Colonic mucosa (tissue), 4 donors: ENCODE data around the gene RAVER2. TPM values are rescaled to one million over a fixed set of nuclear protein-coding genes. Genes with fewer than 3 reads are reported as not detected.

Experiments
- DNase-seq: peaks from one replicate; pipeline ENCODE4 v3.0.0-alpha.2; 2020
- H3K27ac ChIP-seq: fragments of 200-600 bp; one replicate; pipeline ENCODE4 v1.8.0; 2021
- H3K27me3 ChIP-seq: fragments of 200-600 bp; one replicate; pipeline ENCODE4 v1.8.0; 2021
- H3K36me3 ChIP-seq: fragments of 200-600 bp; one replicate; pipeline ENCODE4 v1.8.0; 2021
- H3K4me1 ChIP-seq: fragments of 200-600 bp; one replicate; pipeline ENCODE4 v1.8.0; 2021; ENCODE audit warnings: mild to moderate bottlenecking
- H3K4me3 ChIP-seq: fragments of 200-600 bp; one replicate; pipeline ENCODE4 v1.8.0; 2021
- H3K9ac ChIP-seq, 2 donors: one replicate each; pipeline ENCODE4 v1.7.0; 2013; ENCODE audit warnings: control low read depth in 2 of 2, low read depth in 2 of 2, low read length in 2 of 2
- H3K9me3 ChIP-seq: fragments of 200-600 bp; one replicate; pipeline ENCODE4 v1.8.0; 2021
- intact Hi-C: fragments of 100-400 bp; cut with DNase I; formaldehyde crosslinking; loops from one replicate; pipeline ENCODE4 v1.14.1; 2022
- total RNA-seq, 2 donors: library from RNA; stranded (reverse); fragmentation: NEBNext Ultra II Directional in 1 of 2; extraction: Animal tissue kit (Norgen Biotek cat#: 25700) in 1 of 2; gene quantifications; one replicate each; pipeline ENCODE4 v1.2.1, GENCODE V29; 2021
- TF ChIP-seq, protein P1 (sequence below): fragments of 200-600 bp; IDR thresholded peaks from one replicate; pipeline ENCODE4 v1.8.0; 2022; ENCODE audit warnings: antibody characterized with exemption, mild to moderate bottlenecking
- donor health status: healthy.
- donor health status: DM: no; HTN: no; CAD: no.
- donor health status: DM: no; HTN: no; CAD: no.

The RAVER2 gene
- total RNA-seq, 2 donors from 2014 or later = 43.0 to 58.6 TPM

DNA sequence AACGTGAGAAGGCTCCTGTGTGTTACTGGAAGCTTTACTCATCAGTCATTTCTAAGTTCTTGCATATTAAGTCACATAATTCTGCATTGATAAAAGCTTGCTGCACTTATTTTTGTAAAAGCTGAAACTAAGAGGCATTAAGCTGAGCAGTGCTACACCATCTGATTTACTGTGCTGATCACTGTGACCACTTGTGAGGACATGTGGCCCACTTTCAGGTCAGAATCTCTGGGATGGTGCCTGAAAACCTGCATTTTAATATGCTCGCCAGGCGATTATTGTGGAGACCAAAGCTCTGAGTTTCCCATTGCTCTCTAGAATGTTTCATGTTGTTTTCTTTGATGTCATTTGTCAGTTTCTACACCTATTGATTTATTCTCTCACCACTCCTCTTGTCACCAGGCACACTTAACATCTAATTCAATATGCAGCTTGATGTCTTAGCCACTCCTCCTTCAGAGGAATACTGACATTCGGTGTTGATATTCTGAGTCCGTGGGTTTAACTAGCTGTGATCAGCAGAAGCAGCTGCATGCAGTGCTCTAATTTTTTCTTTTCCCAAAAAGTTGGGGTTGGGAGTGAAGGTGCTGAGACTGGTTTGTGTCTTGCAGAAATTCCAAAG, 85.3 kb downstream of the RAVER2 start:
- intact Hi-C loops = no loop called here
- Histone ChIP-seq H3K4me1 (no peaks in the 10 kb centered on the region), H3K9ac (no peak overlapping the region), H3K9me3 (no peaks in the 10 kb centered on the region), H3K27me3 (no peaks in the 10 kb centered on the region), H3K36me3 (no peaks in the 10 kb centered on the region), H3K27ac (no peak overlapping the region), H3K4me3 (no peak overlapping the region)
- TF ChIP-seq, protein P1, sequence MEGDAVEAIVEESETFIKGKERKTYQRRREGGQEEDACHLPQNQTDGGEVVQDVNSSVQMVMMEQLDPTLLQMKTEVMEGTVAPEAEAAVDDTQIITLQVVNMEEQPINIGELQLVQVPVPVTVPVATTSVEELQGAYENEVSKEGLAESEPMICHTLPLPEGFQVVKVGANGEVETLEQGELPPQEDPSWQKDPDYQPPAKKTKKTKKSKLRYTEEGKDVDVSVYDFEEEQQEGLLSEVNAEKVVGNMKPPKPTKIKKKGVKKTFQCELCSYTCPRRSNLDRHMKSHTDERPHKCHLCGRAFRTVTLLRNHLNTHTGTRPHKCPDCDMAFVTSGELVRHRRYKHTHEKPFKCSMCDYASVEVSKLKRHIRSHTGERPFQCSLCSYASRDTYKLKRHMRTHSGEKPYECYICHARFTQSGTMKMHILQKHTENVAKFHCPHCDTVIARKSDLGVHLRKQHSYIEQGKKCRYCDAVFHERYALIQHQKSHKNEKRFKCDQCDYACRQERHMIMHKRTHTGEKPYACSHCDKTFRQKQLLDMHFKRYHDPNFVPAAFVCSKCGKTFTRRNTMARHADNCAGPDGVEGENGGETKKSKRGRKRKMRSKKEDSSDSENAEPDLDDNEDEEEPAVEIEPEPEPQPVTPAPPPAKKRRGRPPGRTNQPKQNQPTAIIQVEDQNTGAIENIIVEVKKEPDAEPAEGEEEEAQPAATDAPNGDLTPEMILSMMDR = no peak
- DNase-seq = no peak

DNA sequence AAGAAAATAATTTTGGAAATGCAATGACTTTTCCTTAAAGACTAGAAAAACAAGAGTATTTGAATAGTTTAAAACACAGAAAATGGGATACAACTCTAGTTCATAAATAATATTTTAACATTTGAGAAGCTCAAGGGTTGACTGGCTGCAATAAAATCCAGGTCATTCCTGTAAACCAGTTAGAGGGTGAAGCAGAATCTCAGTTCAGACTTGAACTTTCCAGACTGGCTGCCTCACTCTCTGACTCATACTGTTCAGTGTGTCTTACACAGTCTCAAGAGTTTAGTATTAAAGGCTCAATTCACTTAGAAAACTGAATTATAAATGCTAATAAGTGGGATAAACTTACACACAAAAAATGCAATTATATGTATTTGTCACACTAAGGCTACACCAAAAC, 89.9 kb downstream of the RAVER2 start:
- no peaks in the 10 kb centered on the region for H3K27me3 ChIP-seq
- TF ChIP-seq, protein P1 = no peak
- no peaks in the 10 kb centered on the region for H3K4me1 ChIP-seq
- intact Hi-C loops = no loop called here
- peaks cover 5% of the 10 kb centered on the region for H3K36me3 ChIP-seq
- H3K9ac ChIP-seq = no peak overlapping the region
- DNase-seq = no peak
- no peak overlapping the region for H3K27ac ChIP-seq
- no peak overlapping the region for H3K4me3 ChIP-seq
- H3K9me3 ChIP-seq = no peaks in the 10 kb centered on the region

DNA sequence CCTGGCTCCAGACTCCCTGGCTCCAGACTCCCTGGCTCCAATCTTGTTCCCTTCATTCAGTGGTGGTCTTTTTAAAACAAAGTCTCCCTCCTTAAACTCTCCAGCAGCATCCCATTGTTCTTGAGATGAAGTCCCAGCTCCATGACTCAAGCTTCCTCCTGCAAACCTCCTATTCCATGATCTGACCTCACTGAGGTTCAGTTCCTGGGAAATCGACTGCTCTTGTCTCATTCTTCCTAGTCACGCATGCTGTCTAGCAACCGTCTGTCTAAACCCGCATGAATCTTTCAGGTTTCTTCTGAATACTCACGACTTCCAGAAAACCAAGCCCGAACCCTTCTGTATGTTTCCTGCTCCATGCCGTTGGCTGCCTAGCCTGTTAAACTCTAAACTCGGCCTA, 91.9 kb downstream of the RAVER2 start:
- intact Hi-C loops = no loop called here
- no peak overlapping the region for H3K4me3 ChIP-seq
- no peak for DNase-seq
- TF ChIP-seq, protein P1 = no peak
- no peak overlapping the region for H3K27ac ChIP-seq
- no peaks in the 10 kb centered on the region for H3K27me3 ChIP-seq
- H3K36me3 ChIP-seq = peaks cover 5% of the 10 kb centered on the region
- no peak overlapping the region for H3K9ac ChIP-seq
- H3K9me3 ChIP-seq = no peaks in the 10 kb centered on the region
- H3K4me1 ChIP-seq = no peaks in the 10 kb centered on the region

DNA sequence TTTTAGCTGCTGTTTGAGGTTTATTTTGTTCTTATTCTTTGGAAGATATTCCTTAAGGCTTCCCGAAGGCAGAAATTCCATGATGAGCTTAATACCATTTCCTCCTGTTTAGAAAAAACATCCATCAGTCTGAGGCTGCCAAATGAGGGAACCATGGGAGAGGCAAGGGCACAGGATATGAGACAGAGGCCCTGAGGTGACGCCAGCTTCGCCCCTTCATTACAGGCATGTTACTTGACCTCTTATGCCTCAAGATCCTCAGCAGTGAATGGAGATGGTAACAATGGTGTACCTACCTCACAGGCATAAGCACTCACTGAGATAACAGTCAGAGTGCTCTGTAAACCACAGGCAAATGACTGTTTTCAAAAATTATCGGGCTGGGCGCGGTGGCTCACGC, 93.6 kb downstream of the RAVER2 start:
- H3K9me3 ChIP-seq = no peaks in the 10 kb centered on the region
- no peaks in the 10 kb centered on the region for H3K27me3 ChIP-seq
- intact Hi-C loops = no loop called here
- no peak overlapping the region for H3K27ac ChIP-seq
- TF ChIP-seq, protein P1 = no peak
- peaks cover 5% of the 10 kb centered on the region for H3K36me3 ChIP-seq
- no peak overlapping the region for H3K4me3 ChIP-seq
- H3K4me1 ChIP-seq = no peaks in the 10 kb centered on the region
- H3K9ac ChIP-seq = no peak overlapping the region
- no peak for DNase-seq

DNA sequence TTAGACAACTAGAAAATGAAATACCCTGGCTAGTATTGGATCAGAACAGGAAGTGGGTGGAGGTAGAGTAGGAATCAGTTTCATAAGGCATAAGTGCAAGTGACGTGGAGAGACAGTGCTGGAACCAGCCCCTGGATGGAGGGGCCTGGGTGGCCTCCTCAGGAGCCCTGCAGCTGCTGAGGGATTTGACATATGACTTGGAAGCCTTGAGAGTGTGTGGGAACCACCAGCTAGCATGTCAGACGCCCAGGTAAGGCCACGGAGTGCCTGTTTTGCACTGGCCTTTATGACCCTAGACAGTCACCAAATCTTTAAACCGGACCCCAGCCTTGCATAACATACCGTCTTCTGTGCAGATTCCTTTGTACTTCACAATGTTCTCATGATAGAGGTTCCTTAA, 94.4 kb downstream of the RAVER2 start:
- intact Hi-C loops = no loop called here
- no peaks in the 10 kb centered on the region for H3K4me1 ChIP-seq
- H3K36me3 ChIP-seq = peaks cover 5% of the 10 kb centered on the region
- no peak for DNase-seq
- no peak overlapping the region for H3K27ac ChIP-seq
- H3K4me3 ChIP-seq = no peak overlapping the region
- no peaks in the 10 kb centered on the region for H3K27me3 ChIP-seq
- no peaks in the 10 kb centered on the region for H3K9me3 ChIP-seq
- TF ChIP-seq, protein P1 = no peak
- no peak overlapping the region for H3K9ac ChIP-seq
